ENCODE data around the gene ATXN7L2.
A peak's percentile ranks its signal among the peaks of the same experiment; 100 is the strongest.
"Not testable (repeated sequence)": the region's sequence is repeated elsewhere in the genome, so short reads cannot be mapped to it uniquely, and the experiment has no call there.

ATXN7L2 gene, protein sequence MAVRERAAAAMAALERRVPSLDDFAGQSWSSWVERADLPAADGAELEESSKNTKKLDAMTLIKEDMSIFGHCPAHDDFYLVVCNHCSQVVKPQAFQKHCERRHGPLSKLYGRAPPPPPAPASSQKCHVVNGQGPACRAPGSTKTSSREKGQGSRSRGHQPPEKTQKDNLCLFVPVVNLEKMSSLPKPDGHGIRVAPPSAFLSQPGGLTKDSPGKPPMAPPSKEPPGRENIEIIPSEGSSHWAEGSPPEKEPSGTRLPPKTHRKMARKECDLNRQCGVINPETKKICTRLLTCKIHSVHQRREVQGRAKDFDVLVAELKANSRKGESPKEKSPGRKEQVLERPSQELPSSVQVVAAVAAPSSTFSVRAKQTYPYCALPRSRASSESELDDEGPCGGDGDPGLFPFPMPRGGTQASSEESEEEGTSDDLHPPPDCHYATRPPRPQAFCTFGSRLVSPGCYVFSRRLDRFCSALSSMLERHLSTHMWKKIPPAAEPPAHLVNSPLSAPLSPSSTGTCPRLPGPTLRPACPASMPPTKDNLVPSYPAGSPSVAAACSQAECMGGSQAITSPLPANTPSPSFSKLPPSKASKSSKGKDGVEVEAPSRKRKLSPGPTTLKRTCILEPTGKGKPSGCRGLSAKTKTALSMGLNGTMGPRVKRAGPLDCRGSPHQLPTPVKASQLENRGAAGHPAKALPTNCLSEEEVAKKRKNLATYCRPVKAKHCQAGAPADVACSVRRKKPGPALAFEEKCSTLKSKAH

DNA sequence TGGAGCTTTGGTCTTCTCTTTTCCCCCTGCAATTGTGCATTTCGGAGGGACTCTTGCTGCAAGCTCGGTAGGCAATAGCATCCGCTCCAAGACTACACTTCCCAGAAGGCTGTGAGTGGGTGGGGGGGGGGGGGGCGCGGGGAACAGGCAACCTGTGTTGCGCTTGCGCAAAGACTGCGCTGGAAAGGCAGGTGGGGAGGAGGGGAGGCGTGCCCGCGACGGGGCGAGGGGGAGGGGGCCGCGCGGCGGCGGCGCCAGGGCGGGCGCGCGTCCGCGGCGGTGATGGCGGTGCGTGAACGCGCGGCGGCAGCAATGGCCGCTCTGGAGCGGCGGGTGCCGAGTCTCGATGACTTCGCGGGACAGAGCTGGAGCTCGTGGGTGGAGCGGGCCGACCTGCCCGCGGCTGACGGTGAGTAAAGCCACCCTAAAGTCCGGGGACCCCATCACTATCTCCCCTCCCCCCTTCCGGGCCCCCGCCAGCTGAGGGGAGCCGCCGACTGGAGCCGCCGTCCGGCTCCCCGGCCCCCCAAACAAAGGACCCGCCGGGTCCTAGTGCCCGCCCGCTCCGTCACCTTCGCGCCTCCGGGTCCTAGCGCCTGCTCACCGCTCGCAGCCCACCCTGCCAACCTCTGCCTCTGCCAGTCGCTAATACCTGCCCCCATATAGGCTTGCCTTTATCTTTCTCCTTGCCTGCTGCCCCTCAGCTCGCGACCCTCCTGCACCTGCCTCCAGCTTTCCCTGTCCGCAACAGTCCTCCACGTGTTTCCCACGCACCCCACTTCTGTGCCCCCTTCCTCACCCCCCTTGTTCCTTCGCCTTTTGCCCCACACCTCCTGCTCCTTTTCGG lies at the start of gene ATXN7L2:
Gene ATXN7L2, plus strand, starts transcription at position 234 of the 847 bp plus-strand sequence. Its CDS starts 49 bp downstream, at position 283.
- H3K27ac ChIP-seq, result peak within 1 kb of the TSS; percentile 81
- TF ChIP-seq, protein P1, sequence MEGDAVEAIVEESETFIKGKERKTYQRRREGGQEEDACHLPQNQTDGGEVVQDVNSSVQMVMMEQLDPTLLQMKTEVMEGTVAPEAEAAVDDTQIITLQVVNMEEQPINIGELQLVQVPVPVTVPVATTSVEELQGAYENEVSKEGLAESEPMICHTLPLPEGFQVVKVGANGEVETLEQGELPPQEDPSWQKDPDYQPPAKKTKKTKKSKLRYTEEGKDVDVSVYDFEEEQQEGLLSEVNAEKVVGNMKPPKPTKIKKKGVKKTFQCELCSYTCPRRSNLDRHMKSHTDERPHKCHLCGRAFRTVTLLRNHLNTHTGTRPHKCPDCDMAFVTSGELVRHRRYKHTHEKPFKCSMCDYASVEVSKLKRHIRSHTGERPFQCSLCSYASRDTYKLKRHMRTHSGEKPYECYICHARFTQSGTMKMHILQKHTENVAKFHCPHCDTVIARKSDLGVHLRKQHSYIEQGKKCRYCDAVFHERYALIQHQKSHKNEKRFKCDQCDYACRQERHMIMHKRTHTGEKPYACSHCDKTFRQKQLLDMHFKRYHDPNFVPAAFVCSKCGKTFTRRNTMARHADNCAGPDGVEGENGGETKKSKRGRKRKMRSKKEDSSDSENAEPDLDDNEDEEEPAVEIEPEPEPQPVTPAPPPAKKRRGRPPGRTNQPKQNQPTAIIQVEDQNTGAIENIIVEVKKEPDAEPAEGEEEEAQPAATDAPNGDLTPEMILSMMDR (conservative IDR thresholded peaks at IDR 0.05), result no peak

DNA sequence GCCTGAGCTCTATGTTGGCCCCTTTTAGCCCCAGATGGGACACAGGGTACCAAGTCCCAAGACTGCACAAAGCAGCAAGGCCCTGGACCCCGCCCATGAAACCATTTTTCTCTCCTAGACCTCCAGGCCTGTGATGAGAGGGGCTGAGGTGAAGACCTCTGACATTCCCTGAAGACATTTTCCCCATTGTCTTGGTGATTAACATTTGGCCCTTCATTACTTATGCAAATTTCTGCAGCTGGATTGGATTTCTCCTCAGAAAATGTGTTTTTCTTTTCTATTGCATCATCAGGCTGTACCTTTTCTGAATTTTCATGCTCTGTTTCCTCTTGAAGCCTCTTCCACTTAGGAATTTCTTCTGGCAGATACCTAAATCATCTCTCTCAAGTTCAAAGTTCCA lies 49.2 kb upstream of the ATXN7L2 start:
- TF ChIP-seq, protein P1 (conservative IDR thresholded peaks at IDR 0.05), result no peak
- H3K27ac ChIP-seq, result no peak overlapping the region

DNA sequence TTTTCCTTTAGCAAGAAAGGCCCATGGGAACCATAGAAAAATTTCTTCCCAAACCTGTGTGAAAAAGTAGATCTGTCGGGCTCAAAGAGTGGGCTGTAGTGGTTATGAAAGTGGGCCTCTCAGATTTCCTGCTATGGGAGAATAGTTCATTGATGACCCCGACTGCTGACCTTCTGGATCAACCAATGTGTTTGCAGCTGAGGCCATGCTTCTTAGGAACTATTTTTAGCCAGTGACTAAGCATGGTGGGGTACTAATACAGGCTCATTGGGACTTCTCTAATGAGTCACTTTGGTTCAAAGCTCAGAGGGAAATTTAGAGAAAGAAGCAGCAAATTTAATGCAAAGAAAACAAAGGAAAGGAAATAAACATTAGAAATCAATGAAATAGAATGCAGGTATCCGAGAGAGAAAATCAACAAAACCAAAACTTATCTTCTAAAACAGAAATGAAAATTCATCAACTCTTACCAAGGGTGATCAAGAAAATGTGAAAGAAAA lies 44.9 kb upstream of the ATXN7L2 start:
- TF ChIP-seq, protein P1 (conservative IDR thresholded peaks at IDR 0.05), result no peak
- no peak overlapping the region for H3K27ac ChIP-seq

DNA sequence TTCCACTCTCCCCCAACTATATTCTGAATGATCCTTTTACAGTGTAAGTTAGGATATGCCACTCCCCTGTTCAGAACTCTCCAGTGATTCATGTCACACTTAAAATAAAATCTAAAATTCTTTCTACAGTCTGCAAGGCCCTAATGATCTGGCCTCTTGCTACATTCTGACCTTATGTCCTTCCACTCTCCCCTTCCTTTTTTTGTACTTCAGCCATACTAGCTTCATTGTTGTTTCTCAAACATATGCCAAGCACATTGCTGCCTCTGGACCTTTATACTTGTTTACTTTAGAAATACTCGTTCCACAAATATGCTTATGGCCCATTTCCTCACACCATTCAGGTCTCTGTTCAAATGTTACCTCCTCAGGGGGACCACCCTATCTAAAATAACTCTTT lies 42.6 kb upstream of the ATXN7L2 start:
- no peak overlapping the region for H3K27ac ChIP-seq
- TF ChIP-seq, protein P1 (conservative IDR thresholded peaks at IDR 0.05), result no peak

DNA sequence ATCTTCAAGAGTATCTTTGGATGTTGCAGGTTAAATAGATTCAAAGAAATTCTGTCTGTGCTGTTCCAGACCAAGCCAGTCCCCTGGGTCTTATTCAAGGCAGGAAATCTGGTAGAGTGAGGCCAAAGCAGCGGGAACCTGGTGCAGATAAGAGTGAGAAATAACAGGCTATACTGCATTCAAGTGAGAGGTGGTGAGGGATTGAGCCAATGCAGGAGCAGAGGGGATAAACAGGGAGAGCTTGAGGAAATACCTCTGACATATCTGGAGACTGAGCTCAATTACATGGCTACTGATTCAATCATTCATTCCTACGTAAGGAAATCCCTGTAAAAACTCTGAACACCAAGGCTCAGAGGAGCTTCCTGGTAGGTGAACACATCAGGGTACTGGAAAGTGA lies 40.2 kb upstream of the ATXN7L2 start:
- H3K27ac ChIP-seq, result no peak overlapping the region
- TF ChIP-seq, protein P1 (conservative IDR thresholded peaks at IDR 0.05), result no peak

DNA sequence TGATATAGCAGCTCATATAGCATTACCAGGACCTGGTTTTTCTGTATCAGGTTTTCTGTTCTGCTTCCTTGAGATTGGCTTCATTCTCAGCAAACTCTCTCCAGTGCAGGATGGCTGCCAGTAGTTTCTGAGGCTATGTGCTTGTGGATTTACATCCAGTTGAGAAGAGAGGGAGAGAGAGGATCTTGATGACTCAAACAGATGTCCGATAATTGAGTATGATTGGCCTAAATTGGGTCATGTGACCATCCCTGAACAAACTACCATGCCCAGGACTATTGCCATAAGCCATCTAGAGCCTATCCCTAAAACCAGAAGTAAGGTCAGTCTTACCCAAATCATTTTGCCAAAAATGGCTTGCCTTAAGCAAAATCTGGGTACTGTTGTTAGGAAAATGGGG lies 39.4 kb upstream of the ATXN7L2 start:
- no peak overlapping the region for H3K27ac ChIP-seq
- TF ChIP-seq, protein P1 (conservative IDR thresholded peaks at IDR 0.05), result no peak

DNA sequence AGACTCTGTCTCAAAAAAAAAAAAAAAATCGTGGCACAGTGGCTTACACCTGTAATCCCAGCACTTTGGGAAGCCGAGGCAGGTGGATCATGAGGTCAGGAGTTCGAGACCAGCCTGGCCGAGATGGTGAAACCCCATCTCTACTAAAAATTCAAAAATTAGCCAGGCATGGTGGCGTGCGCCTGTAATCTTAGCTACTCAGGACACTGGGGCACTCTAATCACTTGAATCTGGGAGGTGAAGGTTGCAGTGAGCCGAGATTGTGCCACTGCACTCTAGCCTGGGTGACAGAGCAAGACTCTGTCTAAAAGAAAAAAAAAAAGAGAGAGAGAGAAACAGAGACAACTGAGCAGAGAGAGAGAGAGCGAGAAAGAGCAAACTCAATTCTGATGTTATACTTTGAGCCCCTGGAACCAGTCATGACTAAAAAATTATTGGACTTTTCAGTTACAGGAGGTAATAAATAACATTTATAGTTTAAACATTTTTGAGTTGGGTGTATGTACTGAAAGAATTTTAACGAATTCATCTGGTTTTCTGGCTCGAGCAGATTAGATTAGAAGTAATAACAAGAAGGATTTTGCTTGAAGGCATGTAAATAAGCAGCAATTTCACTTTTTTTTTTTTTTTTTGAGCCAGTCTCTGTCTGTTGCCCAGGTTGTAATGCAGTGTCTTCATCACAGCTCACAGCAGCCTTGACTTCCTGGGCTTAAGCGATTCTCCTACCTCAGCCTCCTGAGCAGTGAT lies 37.6 kb upstream of the ATXN7L2 start:
- H3K27ac ChIP-seq, result not testable (repeated sequence)

Data from VCaP (cell line).